Thoracic aorta endothelial cell (primary cell): ENCODE measurements around the gene BRSK1. TPM values are rescaled to one million over a fixed set of nuclear protein-coding genes. Genes with fewer than 3 reads are reported as not detected.

ENCODE experiments used
- small RNA-seq: library from RNA; depleted of rRNA; stranded (forward); fragments of <200 nt; gene quantifications from one replicate; pipeline ENCODE3, GENCODE V24; 2012
- total RNA-seq: library from RNA; depleted of rRNA; stranded (reverse); fragments of >200 nt; gene quantifications from 2 replicates; pipeline ENCODE4 v1.2.3, GENCODE V29; 2012

Gene BRSK1
- total RNA-seq: 1.6 TPM in 1 of 2 replicates, not detected in the other

DNA sequence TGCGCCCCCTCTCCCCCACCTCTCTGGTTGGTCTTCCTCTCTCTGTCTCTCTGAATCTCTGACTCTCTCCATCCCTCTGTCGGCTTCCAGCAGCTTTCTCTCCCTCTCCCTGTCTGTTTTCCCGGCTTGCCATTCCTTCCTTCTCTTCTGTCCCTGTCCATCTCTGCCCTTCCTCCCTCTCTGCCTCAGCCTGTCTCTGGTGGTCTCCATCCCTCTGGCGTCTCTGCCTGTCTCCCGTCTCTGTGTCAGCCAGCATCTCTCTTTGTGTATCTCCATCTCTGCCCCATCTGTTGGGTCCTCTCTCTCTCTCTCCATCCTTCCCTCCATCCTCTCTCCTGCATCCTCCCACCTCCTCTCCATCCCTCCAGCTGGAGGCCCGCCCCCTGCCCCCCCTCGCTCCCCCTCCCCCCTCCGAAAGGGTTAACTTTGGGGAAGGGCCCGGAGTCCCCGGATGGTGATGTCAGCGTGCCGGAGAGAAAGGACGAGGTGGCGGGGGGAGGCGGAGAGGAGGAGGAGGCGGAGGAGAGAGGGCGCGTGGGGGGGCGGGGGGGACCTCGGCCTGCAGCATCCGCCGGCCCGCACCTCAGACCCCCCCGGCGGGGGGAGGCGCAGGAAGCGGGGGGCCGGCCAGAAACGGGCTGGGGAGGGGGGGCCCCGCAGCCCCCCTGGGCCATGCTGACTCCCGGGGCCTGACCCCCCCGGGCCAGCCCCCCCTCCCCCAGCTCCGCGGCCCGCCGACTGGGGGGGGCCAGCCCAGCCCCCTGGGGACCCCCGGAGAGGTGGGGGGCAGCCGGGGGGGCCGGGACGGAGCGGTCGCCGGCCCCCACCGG is at the start of gene BRSK1:
Gene BRSK1 (plus strand): TSS at position 450 of the 830 bp plus-strand sequence. CDS start 446 bp downstream, outside the sequence.

GRCh38 chr19:55258828-55259539 is 24.8 kb upstream of the BRSK1 start, which contains the start of gene PPP6R1:
TSS of gene PPP6R1 (minus strand) at chr19:55259017. CDS start at chr19:55247103, 11,914 bp downstream.

GRCh38 chr19:55279770-55280643 is 3.8 kb upstream of the BRSK1 start, which contains the start of gene HSPBP1:
TSS of gene HSPBP1 (minus strand) at chr19:55280110. CDS start at chr19:55279608, 502 bp downstream.

DNA sequence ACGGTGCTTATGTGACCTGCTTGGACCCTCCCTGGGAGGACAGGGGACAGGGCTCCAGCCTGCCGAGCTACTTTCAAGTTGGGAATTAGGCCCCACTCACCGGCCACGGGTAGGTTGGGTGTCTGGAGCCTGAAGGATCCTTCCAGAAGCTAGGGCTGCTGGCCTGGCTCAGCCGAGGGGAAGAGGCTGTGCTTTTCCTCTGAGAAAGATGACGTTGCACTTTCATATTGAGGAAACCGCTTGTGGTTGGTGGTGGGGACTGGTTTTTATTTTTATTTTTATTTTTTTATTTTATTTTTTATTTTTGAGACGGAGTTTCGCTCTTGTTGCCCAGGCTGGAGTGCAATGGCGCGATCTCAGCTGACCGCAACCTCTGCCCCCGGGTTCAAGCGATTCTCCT is 41.4 kb downstream of the BRSK1 start, which contains the start of gene TMEM150B:
Gene TMEM150B (minus strand): TSS at position 170 of the 400 bp plus-strand sequence. CDS start 4,305 bp downstream, outside the sequence.

DNA sequence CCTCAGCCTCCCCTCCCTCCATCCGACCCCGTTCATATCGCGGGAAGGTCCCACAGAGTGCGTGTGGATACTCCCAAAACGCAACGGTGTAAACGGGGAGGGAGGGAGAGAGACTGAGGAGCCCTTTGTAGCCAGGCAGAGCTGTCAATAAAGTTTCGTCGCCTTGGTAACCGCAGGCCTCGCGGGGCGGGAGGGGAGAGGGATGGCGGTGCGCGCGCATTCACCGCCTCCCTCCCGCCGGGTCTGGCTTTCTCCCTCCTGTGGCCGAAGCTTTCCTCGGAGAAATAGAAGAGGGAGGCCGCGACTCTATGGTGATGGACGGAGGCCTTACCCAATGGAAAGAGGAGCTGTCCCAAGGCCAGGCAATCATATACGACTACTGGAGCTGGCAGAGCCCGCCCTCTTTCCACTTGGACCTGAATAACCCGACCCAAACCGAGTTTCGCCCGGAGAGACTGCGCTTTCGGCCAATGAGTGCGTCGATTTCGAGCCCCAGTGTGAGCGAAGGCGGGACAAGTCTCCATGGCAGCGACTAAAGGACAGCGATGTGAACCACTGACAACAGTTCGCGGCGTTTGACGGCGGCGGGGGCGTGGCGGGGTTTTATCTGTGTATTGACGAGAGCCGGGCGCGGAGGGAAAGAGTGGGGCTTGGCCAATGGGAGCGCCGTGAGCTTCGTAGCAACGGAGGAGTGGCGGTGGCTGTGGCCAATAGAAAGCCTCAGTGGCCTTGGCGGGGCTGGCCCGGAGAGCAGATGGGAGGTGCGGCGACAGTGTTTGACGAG is 55.5 kb downstream of the BRSK1 start, which contains the start of gene KMT5C:
Gene KMT5C (plus strand): TSS at position 772 of the 784 bp plus-strand sequence. CDS start 2,061 bp downstream, outside the sequence.

DNA sequence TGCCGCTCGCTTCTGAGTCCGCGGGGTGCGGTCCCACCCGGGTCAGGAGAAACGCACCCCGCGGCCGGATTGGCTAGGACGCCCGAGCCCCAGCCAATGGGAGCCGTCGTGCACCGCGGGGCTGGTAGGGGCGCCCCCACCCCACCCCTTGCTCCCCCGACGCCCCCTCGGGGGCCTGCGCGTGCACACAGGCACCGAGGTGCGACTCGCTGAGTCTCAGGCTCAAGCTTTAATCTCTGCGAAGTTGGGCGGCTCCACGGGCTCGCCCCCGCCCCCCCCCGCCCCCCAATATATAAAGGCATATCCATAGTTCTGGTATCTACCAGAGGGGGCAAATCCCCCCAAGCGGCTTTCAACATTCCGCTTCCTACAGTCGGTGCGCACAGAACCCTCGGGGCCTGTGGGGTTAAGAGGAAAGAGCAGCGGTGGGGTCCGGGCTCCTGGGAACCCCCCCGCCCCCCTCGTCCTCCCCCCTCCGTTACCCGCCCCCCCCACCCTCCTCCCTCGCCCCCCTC is 71.0 kb downstream of the BRSK1 start, which contains the start of gene COX6B2:
Gene COX6B2 (minus strand): TSS at position 22 of the 515 bp plus-strand sequence. CDS start 198 bp downstream, outside the sequence.

Small RNAs within 50 kb of the gene (small RNA-seq; reads per million reads assigned to genes)
- gene MIR6802 (not detected), gene MIR6803 (not detected)

Other genes with a start within 250 kb of the BRSK1 start
- gene GP6, start 245.7 kb upstream of the BRSK1 start, total RNA-seq: not detected in 2 replicates
- gene RDH13, start 220.8 kb upstream of the BRSK1 start, total RNA-seq: 8.1 and 11.7 TPM in 2 replicates
- gene EPS8L1, start 208.1 kb upstream of the BRSK1 start, total RNA-seq: 6.3 and 10.5 TPM in 2 replicates
- gene PPP1R12C, start 166.4 kb upstream of the BRSK1 start, total RNA-seq: 56.1 and 64.4 TPM in 2 replicates
- 1.0 and 2.9 TPM in 2 replicates for gene TNNT1, start 134.8 kb upstream of the BRSK1 start, total RNA-seq
- not detected in 2 replicates for gene TNNI3, start 126.3 kb upstream of the BRSK1 start, total RNA-seq
- 0.27 and 0.29 TPM in 2 replicates for gene DNAAF3, start 117.4 kb upstream of the BRSK1 start, total RNA-seq
- 0.07 TPM in 1 of 2 replicates, not detected in the other for gene SYT5, start 103.7 kb upstream of the BRSK1 start, total RNA-seq
- 0.22 and 0.53 TPM in 2 replicates for gene PTPRH, start 74.5 kb upstream of the BRSK1 start, total RNA-seq
- 1.4 and 1.7 TPM in 2 replicates for gene TMEM86B, start 55.2 kb upstream of the BRSK1 start, total RNA-seq
- gene PPP6R1, start 25.0 kb upstream of the BRSK1 start, total RNA-seq: 43.8 and 52.8 TPM in 2 replicates
- gene HSPBP1, start 3.9 kb upstream of the BRSK1 start, total RNA-seq: 28.6 and 31.8 TPM in 2 replicates
- gene TMEM150B, start 41.3 kb downstream of the BRSK1 start, total RNA-seq: not detected in 2 replicates
- 5.0 and 5.7 TPM in 2 replicates for gene KMT5C, start 55.9 kb downstream of the BRSK1 start, total RNA-seq
- gene COX6B2, start 70.7 kb downstream of the BRSK1 start, total RNA-seq: 0.29 TPM in 1 of 2 replicates, not detected in the other
- gene GARIN5B, start 79.3 kb downstream of the BRSK1 start, total RNA-seq: not detected in 2 replicates
- not detected in 2 replicates for gene IL11, start 86.5 kb downstream of the BRSK1 start, total RNA-seq
- gene TMEM190, start 92.8 kb downstream of the BRSK1 start, total RNA-seq: not detected in 2 replicates
- gene TMEM238, start 100.3 kb downstream of the BRSK1 start, total RNA-seq: not detected in 2 replicates
- gene RPL28, start 101.9 kb downstream of the BRSK1 start, total RNA-seq: 346 and 438 TPM in 2 replicates
- gene UBE2S, start 123.8 kb downstream of the BRSK1 start, total RNA-seq: 110 and 177 TPM in 2 replicates
- gene SHISA7, start 159.3 kb downstream of the BRSK1 start, total RNA-seq: not detected in 2 replicates
- gene ISOC2, start 177.6 kb downstream of the BRSK1 start, total RNA-seq: 33.5 and 43.0 TPM in 2 replicates
- not detected in 2 replicates for gene C19orf85, start 180.8 kb downstream of the BRSK1 start, total RNA-seq
- gene ZNF628, start 192.6 kb downstream of the BRSK1 start, total RNA-seq: 2.4 and 3.2 TPM in 2 replicates
- gene NAT14, start 201.2 kb downstream of the BRSK1 start, total RNA-seq: 8.9 and 9.6 TPM in 2 replicates
- 0.27 and 0.79 TPM in 2 replicates for gene SSC5D, start 204.4 kb downstream of the BRSK1 start, total RNA-seq